ENCODE measurements around the gene SURF2. TPM values are rescaled to one million over a fixed set of nuclear protein-coding genes. Genes with fewer than 3 reads are reported as not detected.
"Not testable (repeated sequence)": the region's sequence is repeated elsewhere in the genome, so short reads cannot be mapped to it uniquely, and the experiment has no call there.

SURF2 gene
- total RNA-seq, 2 experiments from 2014 or later = 19.0 to 19.7 TPM

DNA sequence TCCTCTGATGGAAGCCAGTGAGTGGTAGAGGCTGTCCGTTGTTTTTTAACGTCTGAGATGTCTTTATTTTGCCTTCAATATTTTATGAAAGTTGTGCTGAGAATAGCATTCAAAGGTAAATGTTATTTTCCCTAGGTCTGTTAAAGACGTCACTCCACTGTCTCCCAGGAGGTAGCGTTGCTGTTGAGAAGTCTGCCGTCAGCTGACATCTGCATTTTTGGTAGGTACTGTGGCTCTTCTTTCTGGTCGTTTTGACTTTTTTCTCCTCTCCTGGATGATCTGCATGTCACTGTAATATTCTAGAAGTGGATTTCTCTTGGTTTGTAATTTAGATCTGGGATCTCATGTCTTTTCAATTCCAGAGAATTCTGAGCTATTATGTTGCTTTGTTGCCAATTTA, 46.7 kb upstream of the SURF2 start:
- no TSS peak for BruUV-seq (replicated peaks)
- no peak overlapping the region for H3K4me2 ChIP-seq (ENCODE audit: low read length)

DNA sequence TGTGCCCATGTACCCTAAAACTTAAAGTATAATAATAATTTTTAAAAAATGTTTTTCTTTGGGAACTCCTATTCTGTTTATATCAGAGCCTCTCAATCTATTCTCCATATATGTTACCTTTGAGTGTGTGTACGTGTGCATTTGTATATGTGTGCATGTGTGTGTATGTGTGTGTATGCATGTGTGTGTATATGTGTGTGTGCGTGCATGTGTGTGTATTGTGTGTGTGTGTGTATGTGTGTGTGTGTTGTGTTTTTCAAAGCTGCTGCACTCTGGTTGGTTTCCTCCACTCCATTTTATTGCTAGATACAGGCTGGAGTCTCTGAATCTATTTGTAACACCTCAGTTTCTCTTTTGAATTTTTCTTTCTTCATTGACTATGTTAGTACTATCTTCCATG, 40.4 kb upstream of the SURF2 start:
- Histone ChIP-seq H3K9me3 (ENCODE audit: low read length) (no peaks in the 10 kb centered on the region), H2AFZ (ENCODE audit: low read length) (no peak overlapping the region), H3K4me2 (ENCODE audit: low read length) (no peak overlapping the region), H3K9me2 (ENCODE audit: insufficient read depth, low read length) (no peaks in the 10 kb centered on the region), H3K36me3 (ENCODE audit: insufficient read depth, low read length) (no peaks in the 10 kb centered on the region), H3K27ac (ENCODE audit: low read depth, low read length, poor library complexity, severe bottlenecking) (no peak overlapping the region), H3K79me2 (ENCODE audit: insufficient read depth, low read depth, low read length) (no peaks in the 10 kb centered on the region), H3K4me3 (ENCODE audit: low read depth, low read length, poor library complexity, severe bottlenecking) (no peak overlapping the region), H4K20me1 (ENCODE audit: insufficient read depth, low read length) (no peaks in the 10 kb centered on the region), H3K4me1 (ENCODE audit: insufficient read depth, low read length, poor library complexity, severe bottlenecking) (no peaks in the 10 kb centered on the region)
- no peak for DNase-seq (ENCODE audit: low spot score)
- POLR2A ChIA-PET = no interaction called here
- TF ChIP-seq EZH2phosphoT487 (IDR thresholded peaks at IDR 0.05; ENCODE audit: borderline replicate concordance, low read depth, low read length) = no peak
- TF ChIP-seq, protein P1, sequence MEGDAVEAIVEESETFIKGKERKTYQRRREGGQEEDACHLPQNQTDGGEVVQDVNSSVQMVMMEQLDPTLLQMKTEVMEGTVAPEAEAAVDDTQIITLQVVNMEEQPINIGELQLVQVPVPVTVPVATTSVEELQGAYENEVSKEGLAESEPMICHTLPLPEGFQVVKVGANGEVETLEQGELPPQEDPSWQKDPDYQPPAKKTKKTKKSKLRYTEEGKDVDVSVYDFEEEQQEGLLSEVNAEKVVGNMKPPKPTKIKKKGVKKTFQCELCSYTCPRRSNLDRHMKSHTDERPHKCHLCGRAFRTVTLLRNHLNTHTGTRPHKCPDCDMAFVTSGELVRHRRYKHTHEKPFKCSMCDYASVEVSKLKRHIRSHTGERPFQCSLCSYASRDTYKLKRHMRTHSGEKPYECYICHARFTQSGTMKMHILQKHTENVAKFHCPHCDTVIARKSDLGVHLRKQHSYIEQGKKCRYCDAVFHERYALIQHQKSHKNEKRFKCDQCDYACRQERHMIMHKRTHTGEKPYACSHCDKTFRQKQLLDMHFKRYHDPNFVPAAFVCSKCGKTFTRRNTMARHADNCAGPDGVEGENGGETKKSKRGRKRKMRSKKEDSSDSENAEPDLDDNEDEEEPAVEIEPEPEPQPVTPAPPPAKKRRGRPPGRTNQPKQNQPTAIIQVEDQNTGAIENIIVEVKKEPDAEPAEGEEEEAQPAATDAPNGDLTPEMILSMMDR (conservative IDR thresholded peaks at IDR 0.05; ENCODE audit: low read length) = no peak
- intact Hi-C loops (cut with micrococcal nuclease; ENCODE audit: unreplicated experiment) = no loop called here
- CTCF ChIA-PET (ENCODE audit: unreplicated experiment) = no interaction called here
- no TSS peak for BruUV-seq (replicated peaks)

More for the DNA sequence above, 46.7 kb upstream of the SURF2 start:
- ChIA-PET POLR2A (no interaction called here), CTCF (ENCODE audit: unreplicated experiment) (no interaction called here)
- Histone ChIP-seq H3K4me3 (ENCODE audit: low read depth, low read length, poor library complexity, severe bottlenecking) (no peak overlapping the region), H3K9me3 (ENCODE audit: low read length) (0 out of 2 replicates have a peak, but pooled peaks cover 4% of the 10 kb centered on the region), H4K20me1 (ENCODE audit: insufficient read depth, low read length) (no peaks in the 10 kb centered on the region), H2AFZ (ENCODE audit: low read length) (no peak overlapping the region), H3K9me2 (ENCODE audit: insufficient read depth, low read length) (no peaks in the 10 kb centered on the region), H3K79me2 (ENCODE audit: insufficient read depth, low read depth, low read length) (no peaks in the 10 kb centered on the region), H3K27ac (ENCODE audit: low read depth, low read length, poor library complexity, severe bottlenecking) (no peak overlapping the region), H3K4me1 (ENCODE audit: insufficient read depth, low read length, poor library complexity, severe bottlenecking) (no peaks in the 10 kb centered on the region), H3K36me3 (ENCODE audit: insufficient read depth, low read length) (no peaks in the 10 kb centered on the region)
- intact Hi-C loops (cut with micrococcal nuclease; ENCODE audit: unreplicated experiment) = no loop called here
- TF ChIP-seq, protein P1 (conservative IDR thresholded peaks at IDR 0.05; ENCODE audit: low read length) = no peak
- TF ChIP-seq EZH2phosphoT487 (IDR thresholded peaks at IDR 0.05; ENCODE audit: borderline replicate concordance, low read depth, low read length) = no peak
- no peak for DNase-seq (ENCODE audit: low spot score)

DNA sequence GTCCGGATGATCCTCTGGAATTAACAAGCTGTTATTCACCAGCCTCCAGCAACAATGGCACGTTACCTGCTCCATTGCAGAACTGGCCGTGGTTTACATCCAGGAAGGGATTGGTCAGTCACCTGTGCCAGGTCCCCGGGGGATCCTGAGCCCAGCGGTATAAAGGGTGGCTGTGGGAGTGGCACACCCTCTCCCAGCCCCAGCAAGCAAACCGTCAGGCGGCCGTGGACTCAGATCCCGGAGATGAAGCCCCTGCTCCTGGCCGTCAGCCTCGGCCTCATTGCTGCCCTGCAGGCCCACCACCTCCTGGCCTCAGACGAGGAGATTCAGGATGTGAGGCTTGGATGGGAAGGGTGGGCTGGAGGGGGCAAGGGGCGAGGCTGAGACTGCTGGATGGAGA, 38.8 kb upstream of the SURF2 start:
- H3K36me3 ChIP-seq (ENCODE audit: insufficient read depth, low read length); H2AFZ ChIP-seq (ENCODE audit: low read length); H3K9me2 ChIP-seq (ENCODE audit: insufficient read depth, low read length); H3K79me2 ChIP-seq (ENCODE audit: insufficient read depth, low read depth, low read length); H3K9me3 ChIP-seq (ENCODE audit: low read length); CTCF ChIA-PET (ENCODE audit: unreplicated experiment); H4K20me1 ChIP-seq (ENCODE audit: insufficient read depth, low read length); H3K4me2 ChIP-seq (ENCODE audit: low read length); H3K4me1 ChIP-seq (ENCODE audit: insufficient read depth, low read length, poor library complexity, severe bottlenecking); DNase-seq (ENCODE audit: low spot score); POLR2A ChIA-PET; intact Hi-C loops (cut with micrococcal nuclease; ENCODE audit: unreplicated experiment); H3K27ac ChIP-seq (ENCODE audit: low read depth, low read length, poor library complexity, severe bottlenecking); H3K4me3 ChIP-seq (ENCODE audit: low read depth, low read length, poor library complexity, severe bottlenecking); BruUV-seq (replicated peaks): not testable (repeated sequence)
